HCT116 (cell line): Measurements from ENCODE around the gene CCDC3.

Experiments used
- ATF3 ChIP-seq: IDR thresholded peaks from 2 replicates; pipeline ENCODE4 v1.6.1; 2012
- ELF1 ChIP-seq: IDR thresholded peaks from 2 replicates; pipeline ENCODE4 v1.6.1; 2012; ENCODE audit warnings: low read depth, borderline replicate concordance
- EZH2phosphoT487 ChIP-seq: fragments of 200-600 bp; IDR thresholded peaks from 2 replicates; pipeline ENCODE4 v1.6.1; 2018; ENCODE audit warnings: antibody characterized with exemption, borderline replicate concordance
- JUND ChIP-seq: IDR thresholded peaks from 2 replicates; pipeline ENCODE4 v1.6.1; 2012
- POLR2A ChIP-seq: IDR thresholded peaks from 2 replicates; pipeline ENCODE4 v1.7.0; 2011; ENCODE audit warnings: borderline replicate concordance; ENCODE audit not compliant: insufficient read depth, insufficient read length; ENCODE audit errors: extremely low read depth
- POLR2AphosphoS5 ChIP-seq: IDR thresholded peaks from 2 replicates; pipeline ENCODE4 v1.6.1; 2011; ENCODE audit warnings: mild to moderate bottlenecking, low read depth, low read length, moderate library complexity
- TF ChIP-seq, protein P1 (sequence below), 3 experiments: fragments of 200-600 bp in 1 of 3; sonication (generic) in 1 of 3; IDR thresholded peaks in 2 of 3; conservative IDR thresholded peaks in 1 of 3; 2 replicates each; pipeline ENCODE4 v1.5.1; 2012 to 2017; ENCODE audit warnings: low read depth in 2 of 3, low read length in 2 of 3, antibody characterized with exemption in 1 of 3, borderline replicate concordance in 1 of 3, control low read depth in 1 of 3, mild to moderate bottlenecking in 1 of 3, mixed read lengths in 1 of 3, mixed run types in 1 of 3, moderate library complexity in 1 of 3; ENCODE audit not compliant: insufficient read depth in 1 of 3

GRCh38 chr10:12947741-12948140 lies 53.8 kb downstream of the CCDC3 start:
- TF ChIP-seq ELF1 (no peak), ATF3 (no peak), EZH2phosphoT487 (no peak), POLR2AphosphoS5 (no peak), JUND (no peak), POLR2A (no peak)
- TF ChIP-seq, protein P1, sequence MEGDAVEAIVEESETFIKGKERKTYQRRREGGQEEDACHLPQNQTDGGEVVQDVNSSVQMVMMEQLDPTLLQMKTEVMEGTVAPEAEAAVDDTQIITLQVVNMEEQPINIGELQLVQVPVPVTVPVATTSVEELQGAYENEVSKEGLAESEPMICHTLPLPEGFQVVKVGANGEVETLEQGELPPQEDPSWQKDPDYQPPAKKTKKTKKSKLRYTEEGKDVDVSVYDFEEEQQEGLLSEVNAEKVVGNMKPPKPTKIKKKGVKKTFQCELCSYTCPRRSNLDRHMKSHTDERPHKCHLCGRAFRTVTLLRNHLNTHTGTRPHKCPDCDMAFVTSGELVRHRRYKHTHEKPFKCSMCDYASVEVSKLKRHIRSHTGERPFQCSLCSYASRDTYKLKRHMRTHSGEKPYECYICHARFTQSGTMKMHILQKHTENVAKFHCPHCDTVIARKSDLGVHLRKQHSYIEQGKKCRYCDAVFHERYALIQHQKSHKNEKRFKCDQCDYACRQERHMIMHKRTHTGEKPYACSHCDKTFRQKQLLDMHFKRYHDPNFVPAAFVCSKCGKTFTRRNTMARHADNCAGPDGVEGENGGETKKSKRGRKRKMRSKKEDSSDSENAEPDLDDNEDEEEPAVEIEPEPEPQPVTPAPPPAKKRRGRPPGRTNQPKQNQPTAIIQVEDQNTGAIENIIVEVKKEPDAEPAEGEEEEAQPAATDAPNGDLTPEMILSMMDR (IDR thresholded peaks at IDR 0.05 in 2 of 3, conservative IDR thresholded peaks at IDR 0.05 in 1 of 3; ENCODE audit: borderline replicate concordance in 1 of 3, insufficient read depth in 1 of 3, low read depth in 2 of 3, low read length in 2 of 3) = no peak
